Aorta (tissue), 5 donors: Measurements from ENCODE around the gene ARAP1. TPM values are rescaled to one million over a fixed set of nuclear protein-coding genes. Genes with fewer than 3 reads are reported as not detected.

Experiments used
- ATAC-seq: fragments of 200-7000 bp; cut with Tn5 transposase; one replicate; pipeline ENCODE4 v1.9.1; 2022; ENCODE audit warnings: moderate library complexity; ENCODE audit not compliant: low FRiP score
- DNase-seq, 2 donors: peaks; one replicate each; pipeline ENCODE4 v3.0.0-alpha.2; 2020
- H3K27ac ChIP-seq, 2 donors: one replicate each; pipeline ENCODE4 v1.5.1; 2013; ENCODE audit warnings: low read length in 2 of 2, mild to moderate bottlenecking in 2 of 2, moderate library complexity in 2 of 2, control low read depth in 1 of 2, inconsistent platforms in 1 of 2, low read depth in 1 of 2
- H3K27me3 ChIP-seq, 2 donors: one replicate each; pipeline ENCODE4 v1.6.1; 2013; ENCODE audit warnings: control low read depth in 1 of 2, low read length in 1 of 2, mild to moderate bottlenecking in 1 of 2, moderate library complexity in 1 of 2; ENCODE audit not compliant: insufficient read depth in 2 of 2, control insufficient read depth in 1 of 2
- H3K36me3 ChIP-seq, 2 donors: one replicate each; pipeline ENCODE4 v1.6.1; 2013; ENCODE audit warnings: control low read depth in 1 of 2, low read length in 1 of 2, mild to moderate bottlenecking in 1 of 2; ENCODE audit not compliant: insufficient read depth in 2 of 2, control insufficient read depth in 1 of 2
- H3K4me1 ChIP-seq, 2 donors: one replicate each; pipeline ENCODE4 v1.6.1; 2013; ENCODE audit warnings: low read length in 2 of 2, control low read depth in 1 of 2, mild to moderate bottlenecking in 1 of 2, moderate library complexity in 1 of 2; ENCODE audit not compliant: insufficient read depth in 2 of 2, control insufficient read depth in 1 of 2
- H3K4me3 ChIP-seq, 2 donors: one replicate each; pipeline ENCODE4 v1.5.1; 2013; ENCODE audit warnings: low read length in 2 of 2, control low read depth in 1 of 2, mild to moderate bottlenecking in 1 of 2
- H3K9me3 ChIP-seq: one replicate; pipeline ENCODE4 v1.6.1; 2013; ENCODE audit warnings: mild to moderate bottlenecking, low read length; ENCODE audit not compliant: control insufficient read depth
- WGBS, 2 donors: extraction: QIAGEN DNeasy Blood & Tissue Kit; methylation state at CpG; one replicate each; pipeline ENCODE4 v1.1.7; 2013; 5-methylcytosine and 5-hydroxymethylcytosine counted together
- intact Hi-C, 2 donors: fragments of 100-400 bp; cut with DNase I; formaldehyde crosslinking; loops; one replicate each; pipeline versions ENCODE4 v1.14.2 to v1.15.0; 2022
- polyA plus RNA-seq, 2 donors: library from polyadenylated mRNA; stranded (reverse); fragments of 200-250 nt; gene quantifications; one replicate each; pipeline ENCODE4 v1.2.3, GENCODE V29; 2013
- total RNA-seq, 2 donors: library from RNA; stranded (reverse); fragmentation: NEBNext Ultra II Directional; extraction: Animal tissue kit (Norgen Biotek cat#: 25700); gene quantifications; one replicate each; pipeline ENCODE4 v1.2.1, GENCODE V29; 2021
- donor health status: healthy with polysubstance abuse.
- donor health status: Bipolar disorder and iron deficiency.
- donor health status: DM: no; HTN: no; CAD: no.
- donor health status: DM: no; HTN: no; CAD: no.
- donor health status: DM: yes; HTN: yes; CAD: no.

Gene ARAP1
- total and polyA plus RNA-seq, 4 donors = 30.8 to 166 (median 66.4) TPM

DNA sequence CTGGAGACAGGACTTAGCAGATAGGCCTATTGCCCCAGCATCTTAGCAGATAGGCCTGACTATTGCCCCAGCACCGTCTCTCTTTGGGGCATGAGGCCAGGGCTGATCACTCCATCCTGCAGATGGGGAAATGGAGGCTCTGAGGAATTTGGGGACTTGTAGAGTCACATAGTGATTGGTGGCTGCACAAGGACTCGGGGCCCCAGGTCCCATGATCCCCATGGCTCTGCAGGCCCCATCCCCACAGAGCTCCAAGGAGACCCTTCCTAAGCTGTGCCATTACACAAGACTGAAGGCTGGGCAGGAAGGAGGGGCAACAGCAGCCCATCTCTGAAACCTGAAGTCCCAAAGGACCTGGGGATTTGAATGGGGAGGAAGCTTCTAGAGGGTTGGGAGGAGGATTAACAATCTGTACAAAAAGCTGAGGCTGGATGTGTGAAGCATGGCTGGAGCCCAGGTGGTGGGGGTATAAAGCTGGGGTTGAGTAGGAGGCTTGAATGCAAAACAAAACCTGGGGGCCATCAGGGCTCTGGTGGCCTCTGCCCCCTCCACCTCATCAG lies 1.6 kb downstream of the ARAP1 start:
- Histone ChIP-seq H3K9me3 (no peaks in the 10 kb centered on the region), H3K4me3 (no peak overlapping the region), H3K27ac (no peak overlapping the region), H3K27me3 (no peaks in the 10 kb centered on the region), H3K36me3 (no peaks in the 10 kb centered on the region), H3K4me1 (no peaks in the 10 kb centered on the region)
- DNase-seq = no peak
- 83 to 87% methylated on average over 2 of the region's 2 CpGs for WGBS, 2 donors
- ATAC-seq = no peak
- intact Hi-C loops = loop anchor here in 1 of 2 donors (5.0 kb wide), 1 partner anchor 42 kb away; the partner anchor contains the start of gene STARD10

- Histone ChIP-seq H3K27me3 (no peaks in the 10 kb centered on the region), H3K9me3 (no peaks in the 10 kb centered on the region), H3K4me1 (no peaks in the 10 kb centered on the region), H3K4me3 (no peak overlapping the region), H3K27ac (no peak overlapping the region), H3K36me3 (no peaks in the 10 kb centered on the region)
- DNase-seq (no peak), ATAC-seq (no peak)
- 79% methylated on average over 9 of the region's 9 CpGs for WGBS, 2 donors
- intact Hi-C loops = loop anchor here in 1 of 2 donors (5.0 kb wide), 1 partner anchor 42 kb away; the partner anchor contains the start of gene STARD10
Measured at GRCh38 chr11:72750086-72750485, 2.1 kb downstream of the ARAP1 start.

DNA sequence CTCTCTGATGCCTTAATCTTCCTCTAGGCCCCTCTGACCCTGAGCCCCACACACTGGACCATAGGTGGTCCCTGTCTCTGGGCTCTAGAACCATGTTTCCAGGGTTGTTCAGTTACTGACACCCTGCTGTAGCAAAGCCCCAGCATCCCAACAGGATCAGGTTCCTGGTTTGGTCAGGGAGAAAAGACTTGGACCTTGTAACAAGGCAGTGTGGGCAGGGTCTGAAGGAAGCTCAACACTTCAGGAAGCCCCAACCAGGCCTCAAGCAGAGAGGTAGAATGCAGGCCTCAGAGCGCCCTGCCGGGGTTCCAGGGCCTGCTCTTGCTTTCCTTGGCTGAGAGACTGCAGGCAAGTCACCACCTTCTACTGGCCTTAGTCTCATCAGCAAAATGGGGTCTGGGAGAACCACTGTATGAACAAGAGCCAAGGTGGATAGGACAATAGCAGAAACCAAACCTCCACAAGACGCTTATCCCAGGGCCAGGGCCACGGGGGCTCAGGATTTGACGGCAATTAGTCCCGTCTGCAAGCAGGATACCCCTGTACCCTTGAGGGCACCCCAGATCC lies 4.8 kb downstream of the ARAP1 start:
- DNase-seq (no peak), ATAC-seq (no peak)
- WGBS, 2 donors = 86 to 90% methylated on average over 6 of the region's 6 CpGs
- no peak overlapping the region for H3K27ac ChIP-seq
- H3K36me3 ChIP-seq = no peaks in the 10 kb centered on the region
- peaks cover 0 to 2% of the 10 kb centered on the region in 2 donors for H3K4me1 ChIP-seq
- H3K9me3 ChIP-seq = no peaks in the 10 kb centered on the region
- intact Hi-C loops = no loop called here
- H3K27me3 ChIP-seq = no peaks in the 10 kb centered on the region
- H3K4me3 ChIP-seq = no peak overlapping the region

DNA sequence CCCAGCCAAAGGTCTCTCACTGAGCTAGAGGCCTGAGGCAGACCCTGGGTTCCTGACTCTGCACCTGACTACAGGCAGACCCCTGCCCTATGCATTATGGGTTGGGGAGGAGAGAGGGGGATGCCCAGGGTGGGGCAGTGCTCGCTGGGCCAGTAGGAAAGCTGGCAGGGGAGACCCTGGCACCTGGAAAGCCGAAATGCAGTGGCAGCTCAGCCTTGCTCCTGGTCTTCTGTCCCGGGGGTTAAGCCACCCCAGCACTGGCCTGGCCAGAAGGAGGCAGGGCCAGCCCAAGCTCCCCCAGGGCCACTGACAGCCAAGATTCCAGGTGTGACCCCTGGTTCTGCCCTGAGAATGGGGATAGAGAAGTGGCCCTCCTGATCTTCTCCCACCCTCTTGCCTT lies 5.4 kb downstream of the ARAP1 start:
- H3K4me3 ChIP-seq = no peak overlapping the region
- intact Hi-C loops = no loop called here
- 85 to 90% methylated on average over 3 of the region's 3 CpGs for WGBS, 2 donors
- H3K27me3 ChIP-seq = no peaks in the 10 kb centered on the region
- H3K27ac ChIP-seq = no peak overlapping the region
- no peak for ATAC-seq
- H3K4me1 ChIP-seq = peaks cover 0 to 2% of the 10 kb centered on the region in 2 donors
- DNase-seq = no peak
- H3K9me3 ChIP-seq = no peaks in the 10 kb centered on the region
- H3K36me3 ChIP-seq = no peaks in the 10 kb centered on the region

GRCh38 chr11:72745925-72746550 lies 6.2 kb downstream of the ARAP1 start:
- peaks cover 0 to 2% of the 10 kb centered on the region in 2 donors for H3K4me1 ChIP-seq
- no peak overlapping the region for H3K27ac ChIP-seq
- no peak overlapping the region for H3K4me3 ChIP-seq
- no peaks in the 10 kb centered on the region for H3K9me3 ChIP-seq
- no peak for ATAC-seq
- H3K36me3 ChIP-seq = no peaks in the 10 kb centered on the region
- no peaks in the 10 kb centered on the region for H3K27me3 ChIP-seq
- intact Hi-C loops = no loop called here
- no peak for DNase-seq
- WGBS, 2 donors = 91 to 93% methylated on average over 11 of the region's 11 CpGs

DNA sequence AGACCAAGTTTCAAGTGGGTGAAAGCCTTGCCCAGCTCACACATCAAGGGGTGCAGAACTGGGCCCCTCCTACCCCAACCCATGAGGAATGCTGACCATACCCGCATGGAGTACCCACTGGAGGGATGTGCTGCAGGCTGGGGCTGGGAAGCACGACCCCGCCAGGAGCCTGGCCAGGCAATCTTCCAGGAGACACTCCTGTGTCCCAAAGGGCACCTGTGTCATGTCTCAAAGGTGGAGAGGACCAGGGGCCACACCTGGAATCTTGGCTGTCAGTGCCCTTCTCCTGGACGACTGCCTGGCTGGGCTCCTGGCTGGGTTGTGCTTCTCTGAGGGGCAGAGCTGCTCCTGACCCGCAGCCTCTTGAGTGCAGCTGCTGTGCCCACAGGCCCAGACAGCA lies 6.7 kb downstream of the ARAP1 start:
- Histone ChIP-seq H3K36me3 (no peaks in the 10 kb centered on the region), H3K4me3 (no peak overlapping the region), H3K27ac (no peak overlapping the region), H3K9me3 (no peaks in the 10 kb centered on the region), H3K4me1 (peaks cover 0 to 2% of the 10 kb centered on the region in 2 donors), H3K27me3 (no peaks in the 10 kb centered on the region)
- DNase-seq = no peak
- 87 to 92% methylated on average over 5 of the region's 5 CpGs for WGBS, 2 donors
- no peak for ATAC-seq
- intact Hi-C loops = no loop called here

DNA sequence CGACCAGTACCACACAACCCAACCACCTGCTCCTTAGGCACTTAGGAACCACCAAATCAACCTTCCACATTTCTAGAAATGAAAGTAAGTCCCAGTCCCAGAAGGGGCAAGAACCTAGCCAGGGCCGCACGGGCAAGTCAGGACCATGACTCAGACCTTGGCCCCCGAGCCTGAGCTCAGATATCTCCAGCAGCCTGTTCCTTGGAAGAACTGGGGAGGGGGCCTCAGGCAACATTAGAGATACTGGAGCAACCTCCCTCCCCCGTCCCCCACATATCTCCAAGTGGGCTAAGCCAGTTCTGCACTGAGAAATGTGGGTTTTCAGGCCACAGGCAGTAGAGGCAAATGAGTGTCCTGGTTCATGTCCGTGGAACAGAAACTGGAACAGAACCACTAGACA lies 7.7 kb downstream of the ARAP1 start:
- intact Hi-C loops = no loop called here
- Histone ChIP-seq H3K9me3 (no peaks in the 10 kb centered on the region), H3K4me3 (no peak overlapping the region), H3K4me1 (peaks cover 0 to 2% of the 10 kb centered on the region in 2 donors), H3K27ac (no peak overlapping the region), H3K36me3 (no peaks in the 10 kb centered on the region), H3K27me3 (no peaks in the 10 kb centered on the region)
- DNase-seq (no peak), ATAC-seq (no peak)
- 59 to 60% methylated on average over 6 of the region's 6 CpGs for WGBS, 2 donors

- Histone ChIP-seq H3K4me1 (peaks cover 0 to 2% of the 10 kb centered on the region in 2 donors), H3K4me3 (no peak overlapping the region), H3K27ac (no peak overlapping the region), H3K27me3 (no peaks in the 10 kb centered on the region), H3K9me3 (no peaks in the 10 kb centered on the region), H3K36me3 (no peaks in the 10 kb centered on the region)
- DNase-seq (no peak), ATAC-seq (no peak)
- WGBS, 2 donors = 94 to 97% methylated on average over 5 to 6 of the region's 6 CpGs
- intact Hi-C loops = no loop called here
Measured at GRCh38 chr11:72743321-72744221, 8.6 kb downstream of the ARAP1 start.
